ENCODE measurements around the gene OR6S1. TPM values are rescaled to one million over a fixed set of nuclear protein-coding genes. Genes with fewer than 3 reads are reported as not detected.
"Not testable (repeated sequence)": the region's sequence is repeated elsewhere in the genome, so short reads cannot be mapped to it uniquely, and the experiment has no call there.

The OR6S1 gene
- total RNA-seq, 1 experiment from 2014 or later: not detected

DNA sequence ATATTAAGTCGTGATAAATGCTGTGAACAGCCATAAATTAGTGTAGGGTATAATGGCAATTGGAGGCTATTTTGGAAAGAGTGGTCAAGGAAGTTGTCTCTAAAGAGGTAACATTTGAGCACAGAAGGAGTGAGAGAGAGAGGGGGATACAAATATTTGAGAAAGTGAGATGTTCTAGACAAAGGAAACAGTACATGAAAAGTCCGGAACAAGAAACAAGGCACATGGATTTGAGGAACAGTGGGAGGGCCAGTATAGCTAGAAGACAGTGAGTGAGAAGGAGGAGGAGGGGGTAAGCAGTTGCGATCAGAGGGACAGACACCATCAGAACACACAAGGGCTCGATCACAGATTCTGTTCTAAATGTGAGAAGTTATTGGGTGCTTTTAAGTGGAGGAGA, 30.2 kb downstream of the OR6S1 start:
- no peak for DNase-seq (ENCODE audit: low spot score)

DNA sequence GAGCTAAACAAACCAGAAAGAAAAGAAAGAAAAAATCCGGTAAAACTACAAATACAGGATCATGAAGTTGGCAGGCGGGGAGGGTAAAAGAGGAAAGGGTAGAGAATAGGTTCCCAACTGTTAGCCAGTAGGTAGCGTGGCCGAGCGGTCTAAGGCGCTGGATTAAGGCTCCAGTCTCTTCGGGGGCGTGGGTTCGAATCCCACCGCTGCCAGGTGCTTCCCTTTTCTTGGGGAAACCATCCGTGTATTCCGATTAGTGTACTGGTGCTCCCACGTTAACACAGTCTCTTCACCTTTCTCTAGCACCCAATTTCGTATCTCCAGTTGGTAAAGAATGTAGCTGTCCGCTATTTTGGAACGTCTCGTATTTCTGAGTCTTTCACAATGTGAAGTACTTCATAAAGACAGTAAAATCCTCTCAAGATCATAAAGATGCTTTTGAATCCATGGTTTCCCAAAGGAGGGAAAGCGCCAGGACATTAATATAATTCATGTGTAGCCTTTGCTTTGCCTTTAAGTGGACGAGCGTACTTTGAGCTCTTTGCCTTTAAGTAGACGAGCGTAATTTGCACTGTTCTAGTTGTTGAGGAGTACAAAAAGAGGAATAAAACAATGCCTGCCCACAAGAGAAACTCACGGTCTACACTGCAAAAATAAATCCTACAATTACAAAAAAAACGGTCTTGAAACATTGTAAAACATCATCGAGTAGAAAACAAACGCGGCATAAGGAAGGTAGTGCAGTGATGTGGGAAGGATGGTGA, 31.3 kb downstream of the OR6S1 start:
- peak; percentile 80 for DNase-seq (ENCODE audit: low spot score)

DNA sequence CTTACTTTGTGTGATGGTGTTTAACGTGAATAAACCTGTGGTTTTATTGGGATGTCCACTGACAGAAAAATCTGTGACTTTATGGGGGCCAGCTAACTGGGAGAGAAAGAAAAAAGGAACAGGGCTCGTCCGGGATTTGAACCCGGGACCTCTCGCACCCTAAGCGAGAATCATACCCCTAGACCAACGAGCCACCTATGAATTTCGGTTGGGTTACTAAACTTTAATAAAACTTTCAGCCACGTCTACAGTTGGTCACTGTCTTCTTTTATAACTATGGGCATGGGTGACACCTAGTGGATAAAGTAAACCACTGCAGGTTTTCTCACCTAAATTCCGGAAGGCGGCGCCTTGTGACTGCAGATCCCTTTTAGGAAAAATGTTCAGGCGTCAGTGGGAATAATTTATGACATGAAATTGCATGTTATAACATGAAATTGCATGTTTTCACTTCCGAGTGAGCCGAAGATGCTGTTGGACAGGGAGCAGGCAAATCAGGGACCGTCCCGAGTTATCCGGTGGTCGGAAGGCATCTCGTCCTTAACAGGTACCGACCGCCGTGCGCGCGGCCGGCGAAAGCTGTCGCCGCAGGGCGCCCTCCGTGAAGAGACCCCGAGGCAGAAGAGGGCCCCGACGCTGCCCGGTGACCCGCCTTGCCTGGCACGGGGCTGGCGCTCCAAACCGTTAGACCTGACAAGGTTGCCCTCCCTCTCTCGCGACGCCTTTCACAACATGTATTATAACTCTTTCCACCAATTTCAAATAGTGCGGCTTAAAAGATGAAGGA, 32.1 kb downstream of the OR6S1 start:
- peak; percentile 91 for DNase-seq (ENCODE audit: low spot score)

DNA sequence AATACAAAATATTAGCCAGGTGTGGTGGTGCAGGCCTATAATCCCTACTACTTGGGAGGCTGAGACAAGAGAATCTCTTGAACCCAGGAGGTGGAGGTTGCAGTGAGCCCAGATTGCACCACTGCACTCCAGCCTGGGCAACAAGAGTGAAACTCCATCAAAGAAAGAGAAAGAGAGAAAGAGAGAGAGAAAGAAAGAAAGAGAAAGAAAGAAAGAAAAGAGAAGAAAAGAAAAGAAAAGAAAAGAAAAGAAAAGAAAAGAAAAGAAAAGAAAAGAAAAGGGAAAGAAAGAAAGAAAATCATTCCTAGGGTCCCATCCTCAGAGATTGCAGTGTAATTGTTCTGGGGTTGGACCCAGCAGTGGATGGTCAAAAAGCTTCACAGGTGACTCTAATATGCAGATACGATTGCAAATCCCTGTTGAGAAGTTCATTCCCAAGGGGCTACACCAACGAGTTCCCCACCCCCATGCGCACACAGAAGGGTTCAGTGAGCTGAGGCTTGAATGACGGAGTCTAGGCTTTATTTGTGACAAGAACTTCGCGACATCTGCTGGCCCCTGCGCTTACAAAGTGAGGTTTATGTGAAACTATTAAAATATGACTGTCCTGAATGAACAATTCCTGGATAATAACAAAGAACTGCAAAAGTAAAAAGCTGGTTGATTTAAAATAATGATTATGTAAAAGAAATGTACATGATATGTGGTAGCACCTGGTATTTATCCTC, 32.9 kb downstream of the OR6S1 start:
- no peak for DNase-seq (ENCODE audit: low spot score)

DNA sequence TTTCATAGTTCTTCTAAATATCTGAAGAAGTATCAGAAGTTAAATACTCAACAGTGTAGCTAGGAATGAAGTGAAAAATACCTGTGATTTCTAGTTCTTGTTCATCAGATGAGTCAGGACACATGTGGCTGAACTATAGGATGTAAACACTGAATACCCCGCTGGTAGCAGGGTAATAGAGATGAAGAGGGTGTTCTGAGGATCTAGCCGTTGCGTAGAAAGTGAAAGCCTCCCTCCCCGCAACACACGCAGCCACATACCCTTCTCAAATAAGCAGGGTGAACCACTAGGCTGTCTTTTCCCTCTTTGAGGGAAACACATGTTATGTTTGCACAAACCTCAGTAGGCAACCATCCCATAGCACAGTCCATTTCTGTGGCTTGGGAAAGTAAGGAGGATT, 33.9 kb downstream of the OR6S1 start:
- no peak for DNase-seq (ENCODE audit: low spot score)

DNA sequence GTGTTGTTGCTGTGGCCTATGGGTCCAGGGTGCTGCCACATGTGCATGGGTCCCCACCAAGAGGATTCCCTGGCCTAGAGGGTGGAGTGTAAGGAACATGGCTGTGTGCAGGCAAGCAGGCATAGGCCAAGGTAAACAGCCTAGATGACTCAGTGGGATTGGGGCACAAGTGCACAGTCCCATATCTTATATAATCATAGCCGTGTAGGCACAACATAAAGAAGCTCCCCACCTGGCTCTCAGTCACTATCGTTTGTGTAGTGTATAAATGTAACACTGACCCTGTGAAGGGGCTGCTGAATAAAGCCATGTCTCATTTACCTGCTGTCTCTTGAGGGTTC, 34.6 kb downstream of the OR6S1 start:
- DNase-seq (ENCODE audit: low spot score): no peak

DNA sequence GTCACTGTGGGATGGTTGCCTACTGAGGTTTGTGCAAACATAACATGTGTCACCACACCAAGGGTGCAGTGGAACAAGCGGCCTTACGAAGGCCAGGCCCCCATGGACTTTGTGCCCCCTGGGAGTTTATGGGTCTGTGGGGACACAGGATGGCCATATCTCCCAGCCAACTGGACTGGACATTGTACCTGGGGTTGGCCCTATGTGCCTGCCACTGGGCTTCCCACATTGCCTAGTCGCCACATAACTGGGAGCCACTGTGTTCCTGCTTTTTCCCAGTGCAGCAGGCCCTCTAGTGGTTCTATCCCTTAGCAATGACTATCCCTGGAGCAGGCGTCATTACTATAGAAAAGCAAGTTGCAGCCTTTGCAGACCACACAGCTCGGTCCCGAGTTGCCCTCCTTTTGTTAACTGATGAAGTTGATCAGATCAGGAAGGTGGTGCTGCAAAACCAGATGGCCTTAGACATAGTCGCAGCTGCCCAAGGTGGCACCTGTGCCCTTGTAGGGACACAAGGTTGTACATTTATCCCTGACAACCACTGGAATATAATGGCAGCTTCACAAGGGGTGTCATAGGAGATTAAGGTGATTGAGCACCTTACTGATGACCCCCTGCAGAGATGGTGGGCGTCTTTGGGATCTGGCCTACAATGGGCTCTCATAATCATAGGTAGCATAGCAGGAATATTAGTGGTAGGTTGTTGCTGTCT, 35.1 kb downstream of the OR6S1 start:
- peak; percentile 52 for DNase-seq (ENCODE audit: low spot score)

DNA sequence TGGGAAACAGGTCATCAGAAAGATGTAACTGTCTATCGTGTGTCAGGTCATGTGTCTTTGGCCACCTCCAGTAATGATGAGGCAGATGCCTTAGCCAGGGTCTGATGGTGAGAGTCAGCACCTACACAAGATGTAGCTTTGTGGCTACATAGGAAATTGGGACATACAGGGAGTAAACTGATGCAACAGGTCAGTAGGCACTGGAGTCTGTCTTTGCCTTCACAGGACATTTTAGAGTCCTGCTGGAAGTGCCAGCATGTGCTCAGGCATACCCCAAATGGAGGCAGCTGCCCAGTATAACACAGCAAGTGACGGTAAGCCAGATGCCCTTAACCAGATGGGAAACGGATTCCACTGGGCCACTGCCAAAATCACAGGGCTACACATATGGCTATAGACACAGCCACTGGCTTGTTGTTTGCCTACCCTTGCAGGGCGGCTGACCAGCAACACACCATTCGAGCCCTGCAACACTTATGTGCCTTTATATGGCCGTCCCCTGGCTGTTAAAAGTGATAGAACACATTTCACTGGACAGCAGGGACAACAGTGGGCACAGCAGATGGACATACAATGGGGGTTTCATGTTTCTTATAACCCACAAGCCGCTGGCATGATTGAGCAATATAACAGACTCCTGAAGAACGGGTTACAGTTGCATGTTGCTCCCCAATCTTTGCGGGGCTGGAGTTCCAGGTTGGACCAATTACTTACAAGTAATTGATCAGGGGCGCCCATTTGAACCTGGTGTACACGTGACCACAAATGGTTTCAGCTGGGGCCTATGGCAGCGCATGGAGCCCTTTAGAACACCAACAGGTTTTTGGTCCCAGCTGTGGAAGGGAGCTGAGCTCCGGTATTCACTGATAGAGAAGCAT, 37.4 kb downstream of the OR6S1 start:
- DNase-seq (ENCODE audit: low spot score): no peak

DNA sequence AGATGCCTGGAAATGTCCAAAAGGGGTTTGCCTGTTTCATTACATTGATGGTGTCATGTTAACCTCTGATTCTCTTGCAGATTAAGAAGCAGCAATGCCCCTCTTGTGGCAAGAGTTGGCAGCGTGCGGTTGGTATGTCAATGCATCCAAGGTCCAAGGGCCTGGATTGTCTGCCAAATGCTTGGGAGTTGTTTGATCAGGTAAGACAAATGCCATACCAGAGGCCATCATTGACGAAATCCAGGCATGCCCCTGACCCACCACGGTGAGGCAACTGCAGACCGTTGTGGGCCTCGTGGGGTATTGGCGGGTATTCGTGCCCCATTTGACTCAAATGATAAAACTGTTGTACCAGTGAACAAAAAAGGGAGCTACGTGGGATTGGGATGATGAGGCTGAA, 38.9 kb downstream of the OR6S1 start:
- DNase-seq (ENCODE audit: low spot score): no peak

DNA sequence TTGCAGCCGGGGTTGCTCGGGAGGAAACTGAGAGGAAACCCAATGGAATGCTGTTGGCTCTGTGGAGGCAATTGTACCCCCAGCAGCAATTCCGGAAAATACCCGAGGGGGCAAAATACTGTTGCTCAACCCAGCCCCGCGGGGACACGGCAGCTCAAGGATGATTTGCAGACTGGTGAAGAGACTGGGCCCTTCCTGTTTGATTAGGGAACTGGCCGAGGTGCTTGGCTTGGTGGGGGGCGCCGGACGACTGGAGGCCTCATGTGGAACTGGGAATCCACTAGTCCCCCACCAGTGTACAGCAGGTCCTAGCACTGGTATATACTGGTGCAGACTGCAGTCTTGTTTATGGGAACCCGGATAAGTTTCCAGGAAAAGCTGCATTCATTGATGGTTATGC, 40.0 kb downstream of the OR6S1 start:
- DNase-seq (ENCODE audit: low spot score): no peak

DNA sequence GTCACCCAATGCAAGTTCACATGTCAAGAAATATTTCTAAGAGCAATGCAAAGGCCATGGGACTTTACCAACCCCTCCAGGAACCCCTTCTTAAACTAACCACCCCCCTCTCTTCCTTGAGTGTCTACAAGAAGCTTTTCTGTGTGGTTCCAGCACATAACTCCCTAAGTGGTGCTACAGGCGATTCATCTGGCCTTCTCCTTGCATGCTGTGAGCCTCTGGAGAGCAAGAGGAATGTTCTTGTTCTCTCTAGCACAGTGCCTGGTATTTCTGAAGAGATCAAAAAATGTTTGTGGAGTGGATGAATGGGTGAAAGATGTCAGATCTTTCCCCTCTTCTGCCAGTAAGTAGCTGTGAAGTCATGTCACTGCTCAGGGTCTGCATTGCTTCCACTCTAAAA, 44.4 kb downstream of the OR6S1 start:
- no peak for DNase-seq (ENCODE audit: low spot score)

DNA sequence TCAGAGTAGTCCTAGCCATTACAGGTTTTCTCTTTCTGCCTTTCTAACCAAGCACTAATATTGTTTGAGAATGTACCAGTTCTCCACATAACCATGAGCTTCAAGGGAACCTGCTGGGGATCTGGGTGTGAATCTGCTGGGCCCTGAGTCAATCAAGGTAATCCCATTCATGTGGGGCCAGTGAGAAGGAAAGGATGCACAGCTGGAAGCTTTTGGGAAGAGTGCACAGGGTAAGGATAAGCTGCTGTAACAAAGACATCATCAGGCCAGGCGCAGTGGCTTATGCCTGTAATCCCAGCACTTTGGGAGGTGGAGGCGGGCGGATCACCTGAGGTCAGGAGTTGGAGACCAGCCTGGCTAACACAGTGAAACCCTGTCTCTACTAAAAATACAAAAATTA, 45.8 kb downstream of the OR6S1 start:
- not testable (repeated sequence) for DNase-seq (ENCODE audit: low spot score)

DNA sequence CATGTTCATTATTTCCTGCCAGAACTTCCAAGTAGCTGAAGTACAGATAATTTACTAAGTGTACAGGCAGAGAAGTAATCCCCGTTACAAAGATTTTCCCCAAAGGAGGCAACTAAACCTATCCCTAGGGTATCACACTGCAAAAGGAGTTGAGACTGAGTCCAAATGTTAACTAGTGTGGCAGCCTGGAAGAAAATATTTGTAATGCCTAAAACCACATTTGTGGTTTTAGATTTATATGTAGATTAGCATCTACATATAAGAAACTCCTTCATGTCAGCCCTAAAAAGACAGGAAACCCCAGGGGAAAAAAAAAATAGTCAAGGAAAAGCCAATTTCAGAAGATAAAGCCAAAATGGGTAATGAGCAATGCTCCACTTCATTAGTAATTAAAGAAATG, 48.9 kb downstream of the OR6S1 start:
- no peak for DNase-seq (ENCODE audit: low spot score)

DNA sequence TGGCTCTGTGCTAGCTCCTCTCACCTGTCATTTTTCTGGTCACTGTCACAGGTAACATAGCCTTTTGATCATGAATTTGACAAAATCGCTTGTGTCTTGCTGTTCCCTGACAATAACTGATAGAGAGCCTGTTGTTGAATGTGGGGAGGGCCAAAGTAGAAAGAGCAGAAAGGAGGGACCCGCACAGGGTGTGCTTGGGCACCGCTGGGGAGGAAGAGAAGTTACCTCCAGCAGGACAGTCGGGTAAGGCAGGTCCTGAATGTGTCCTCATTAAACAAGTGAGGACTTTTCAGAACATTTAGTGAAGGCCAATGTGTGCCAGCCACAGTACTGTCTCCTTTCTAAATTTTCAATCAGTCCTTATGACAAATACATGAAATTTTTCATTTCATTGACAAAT, 50.3 kb downstream of the OR6S1 start, which contains the start of gene RNASE12:
Gene RNASE12 (minus strand): TSS at position 142 of the 400 bp plus-strand sequence. CDS start 653 bp downstream, outside the sequence.
- DNase-seq (ENCODE audit: low spot score): no peak

Small RNAs within 50 kb of the gene (small RNA-seq; reads per million reads assigned to genes)
- gene RF00019: not detected

Other genes starting within 250 kb of the OR6S1 start
- 10.9 and 12.6 TPM in 2 replicates for gene TEP1, start 228.2 kb downstream of the OR6S1 start, total RNA-seq (2014; rRNA removed; shearing (Covaris generic))
- gene KLHL33, start 205.5 kb downstream of the OR6S1 start, total RNA-seq (2014; rRNA removed; shearing (Covaris generic)): not detected in 2 replicates
- 44.2 and 44.5 TPM in 2 replicates for gene OSGEP, start 186.9 kb downstream of the OR6S1 start, total RNA-seq (2014; rRNA removed; shearing (Covaris generic))
- gene APEX1, start 186.5 kb downstream of the OR6S1 start, total RNA-seq (2014; rRNA removed; shearing (Covaris generic)): 64.0 TPM in 2 replicates
- 33.1 and 35.7 TPM in 2 replicates for gene PIP4P1, start 180.3 kb downstream of the OR6S1 start, total RNA-seq (2014; rRNA removed; shearing (Covaris generic))
- 82.7 and 90.1 TPM in 2 replicates for gene PNP, start 172.3 kb downstream of the OR6S1 start, total RNA-seq (2014; rRNA removed; shearing (Covaris generic))
- gene RNASE10, start 136.2 kb downstream of the OR6S1 start, total RNA-seq (2014; rRNA removed; shearing (Covaris generic)): not detected in 2 replicates
- not detected in 2 replicates for gene RNASE9, start 80.6 kb downstream of the OR6S1 start, total RNA-seq (2014; rRNA removed; shearing (Covaris generic))
- not detected in 2 replicates for gene RNASE11, start 53.7 kb downstream of the OR6S1 start, total RNA-seq (2014; rRNA removed; shearing (Covaris generic))
- not detected in 2 replicates for gene RNASE12, start 50.3 kb downstream of the OR6S1 start, total RNA-seq (2014; rRNA removed; shearing (Covaris generic))
- 6.6 and 8.7 TPM in 2 replicates for gene RNASE4, start 42.9 kb upstream of the OR6S1 start, total RNA-seq (2014; rRNA removed; shearing (Covaris generic))
- gene ANG, start 47.1 kb upstream of the OR6S1 start, total RNA-seq (2014; rRNA removed; shearing (Covaris generic)): 0.57 and 4.0 TPM in 2 replicates
- not detected in 2 replicates for gene EDDM3A, start 104.2 kb upstream of the OR6S1 start, total RNA-seq (2014; rRNA removed; shearing (Covaris generic))
- not detected in 2 replicates for gene EDDM3B, start 126.7 kb upstream of the OR6S1 start, total RNA-seq (2014; rRNA removed; shearing (Covaris generic))
- not detected in 2 replicates for gene RNASE6, start 139.6 kb upstream of the OR6S1 start, total RNA-seq (2014; rRNA removed; shearing (Covaris generic))
- 0.37 and 7.7 TPM in 2 replicates for gene RNASE1, start 161.2 kb upstream of the OR6S1 start, total RNA-seq (2014; rRNA removed; shearing (Covaris generic))
- not detected in 2 replicates for gene RNASE3, start 249.7 kb upstream of the OR6S1 start, total RNA-seq (2014; rRNA removed; shearing (Covaris generic))